Testis (tissue), 2 donors: ENCODE results near the gene JAKMIP2.

ENCODE experiments used
- POLR2A ChIP-seq: fragments of 450-650 bp; IDR thresholded peaks from one replicate; pipeline ENCODE4 v1.6.1; 2017; ENCODE audit warnings: antibody characterized with exemption, mild to moderate bottlenecking, moderate library complexity
- TF ChIP-seq, protein P1 (sequence below), 3 experiments: fragments of 450-650 bp in 2 of 3; fragments of 200-600 bp in 1 of 3; sonication (generic) in 1 of 3; IDR thresholded peaks; one replicate each; pipeline ENCODE4 v1.5.1; 2016 to 2019; ENCODE audit warnings: antibody characterized with exemption in 3 of 3, mild to moderate bottlenecking in 2 of 3, moderate library complexity in 1 of 3

DNA sequence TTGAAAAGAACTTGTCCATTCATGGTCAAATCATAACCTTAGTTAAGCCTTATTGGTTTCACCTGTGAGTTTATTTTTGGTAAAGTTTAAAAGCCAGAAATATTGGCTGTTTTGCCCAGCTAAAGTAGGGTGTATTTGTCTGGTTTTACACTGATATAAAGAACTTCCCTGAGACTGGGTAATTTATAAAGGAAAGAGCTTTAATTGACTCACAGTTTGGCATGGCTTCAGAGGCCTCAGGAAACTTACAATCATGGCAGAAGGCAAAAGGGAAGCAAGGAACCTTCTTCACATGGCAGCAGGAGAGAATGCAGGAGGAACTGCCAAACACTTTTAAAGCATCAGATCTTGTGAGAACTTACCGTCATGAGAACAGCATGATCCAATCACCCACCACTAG lies 55.3 kb downstream of the JAKMIP2 start:
- TF ChIP-seq, protein P1, sequence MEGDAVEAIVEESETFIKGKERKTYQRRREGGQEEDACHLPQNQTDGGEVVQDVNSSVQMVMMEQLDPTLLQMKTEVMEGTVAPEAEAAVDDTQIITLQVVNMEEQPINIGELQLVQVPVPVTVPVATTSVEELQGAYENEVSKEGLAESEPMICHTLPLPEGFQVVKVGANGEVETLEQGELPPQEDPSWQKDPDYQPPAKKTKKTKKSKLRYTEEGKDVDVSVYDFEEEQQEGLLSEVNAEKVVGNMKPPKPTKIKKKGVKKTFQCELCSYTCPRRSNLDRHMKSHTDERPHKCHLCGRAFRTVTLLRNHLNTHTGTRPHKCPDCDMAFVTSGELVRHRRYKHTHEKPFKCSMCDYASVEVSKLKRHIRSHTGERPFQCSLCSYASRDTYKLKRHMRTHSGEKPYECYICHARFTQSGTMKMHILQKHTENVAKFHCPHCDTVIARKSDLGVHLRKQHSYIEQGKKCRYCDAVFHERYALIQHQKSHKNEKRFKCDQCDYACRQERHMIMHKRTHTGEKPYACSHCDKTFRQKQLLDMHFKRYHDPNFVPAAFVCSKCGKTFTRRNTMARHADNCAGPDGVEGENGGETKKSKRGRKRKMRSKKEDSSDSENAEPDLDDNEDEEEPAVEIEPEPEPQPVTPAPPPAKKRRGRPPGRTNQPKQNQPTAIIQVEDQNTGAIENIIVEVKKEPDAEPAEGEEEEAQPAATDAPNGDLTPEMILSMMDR (IDR thresholded peaks at IDR 0.05), result no peak
- TF ChIP-seq POLR2A, result no peak
